Measurements from ENCODE around the gene ITGB3. TPM values are rescaled to one million over a fixed set of nuclear protein-coding genes. Genes with fewer than 3 reads are reported as not detected.
A peak's percentile ranks its signal among the peaks of the same experiment; 100 is the strongest.

The ITGB3 gene
- total and polyA plus RNA-seq, 9 of the 15 experiments (the other 6 are each of a cell fraction or from before 2014, with no cell fraction given) = 0.08 to 2.6 (median 0.62) TPM; not detected in 1

DNA sequence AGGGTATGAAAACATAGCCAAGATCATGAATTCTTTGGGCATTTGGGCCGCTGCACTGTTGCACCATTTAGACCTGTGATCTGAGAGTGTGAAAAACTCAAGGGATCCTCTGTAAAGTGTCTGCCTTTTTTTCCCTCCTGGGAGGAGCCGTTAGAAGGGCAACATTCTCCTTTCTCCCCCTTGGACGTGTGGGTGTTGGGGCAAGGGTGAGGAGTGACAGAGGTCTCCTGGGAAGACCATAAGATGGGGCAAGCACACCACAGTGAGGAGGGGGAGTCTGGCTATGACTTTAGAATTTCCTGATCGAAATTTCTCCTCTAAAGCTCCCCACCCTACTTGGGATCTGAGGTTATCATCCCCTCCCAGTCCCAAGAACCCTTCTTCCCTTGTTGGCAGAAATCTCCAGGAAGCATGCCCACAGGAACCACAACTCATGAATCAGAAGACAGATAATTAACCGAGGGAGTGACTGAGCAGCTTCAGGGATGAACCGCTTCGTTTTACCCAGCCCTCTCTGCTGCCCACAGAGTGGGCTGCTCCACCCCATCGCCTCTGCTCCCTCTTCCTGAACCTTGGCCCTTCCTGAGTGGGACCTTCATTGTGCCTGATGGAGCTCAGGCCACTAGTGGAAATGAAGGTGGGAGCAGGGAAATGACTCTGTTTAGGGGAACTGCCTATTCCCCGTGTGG lies 4.2 kb downstream of the ITGB3 start (continued):
- no peak for TF ChIP-seq ZNF449 (CRISPR knock-in tag; IDR thresholded peaks at IDR 0.05)
- TF ChIP-seq TAF15 (IDR thresholded peaks at IDR 0.05; ENCODE audit: low read depth, low read length) = no peak
- peak; percentile 64; the same call in 1 of the 2 replicates for TF ChIP-seq SMARCA4 (IDR thresholded peaks at IDR 0.05)
- no peak for TF ChIP-seq CHCHD3 (CRISPR knock-in tag; IDR thresholded peaks at IDR 0.05)

GRCh38 chr17:47262586-47262985 lies 9.0 kb downstream of the ITGB3 start:
- no peak for FAIRE-seq
- TF ChIP-seq EP400 (IDR thresholded peaks at IDR 0.05) = no peak
- no peaks in the 10 kb centered on the region for H3K36me3 ChIP-seq (ENCODE audit: control insufficient read depth, insufficient read depth, low read length)
- no peaks in the 10 kb centered on the region for H3K9me1 ChIP-seq (ENCODE audit: control insufficient read depth, insufficient read depth, low read length)
- peaks cover 4 to 36% of the 10 kb centered on the region in 2 experiments; a peak in 3 of 5 replicates for H3K4me1 ChIP-seq (replicated peaks in 1 of 2; ENCODE audit: control insufficient read depth in 2 of 2, insufficient read depth in 2 of 2, low read length in 2 of 2)
- H3K79me2 ChIP-seq (ENCODE audit: control insufficient read depth, insufficient read depth, low read length) = no peaks in the 10 kb centered on the region
- H4K20me1 ChIP-seq (replicated peaks; ENCODE audit: control insufficient read depth, insufficient read depth, low read length) = no peaks in the 10 kb centered on the region
- no peaks in the 10 kb centered on the region for H3K9me3 ChIP-seq (replicated peaks; ENCODE audit: control insufficient read depth, insufficient read depth, low read depth, low read length)
- H3K27ac ChIP-seq (ENCODE audit: extremely low read depth, low read depth, low read length) = no peak overlapping the region
- H3K27me3 ChIP-seq (ENCODE audit: control insufficient read depth in 2 of 2, insufficient read depth in 2 of 2, low read length in 2 of 2) = no peaks in the 10 kb centered on the region
- no peak overlapping the region for H3K9ac ChIP-seq (ENCODE audit: insufficient read depth in 1 of 2, low read depth in 2 of 2, low read length in 2 of 2)
- WGBS (ENCODE audit: insufficient coverage, low coverage, missing lambda C conversion rate) = 72% methylated on average over 7 of the region's 7 CpGs
- in situ Hi-C loops (cut with MboI) = no loop called here
- no peak overlapping the region for H3K4me2 ChIP-seq (ENCODE audit: insufficient read depth, low read length)
- DNase-seq (ENCODE audit: extremely low read depth in 1 of 4, low spot score in 3 of 4) = no peak
- H2AFZ ChIP-seq (ENCODE audit: low read depth, low read length) = no peak overlapping the region
- intact Hi-C loops (cut with micrococcal nuclease) = no loop called here
- no TSS peak for BruUV-seq (replicated peaks)
- CTCF ChIA-PET (ENCODE audit: low intra/inter-chr PET ratio) = no interaction called here
- ATAC-seq = no peak
- no peak overlapping the region for H3K4me3 ChIP-seq
- POLR2A ChIA-PET = no interaction called here
